Measurements from ENCODE around the gene SNAPC5.
"Not testable (repeated sequence)": the region's sequence is repeated elsewhere in the genome, so short reads cannot be mapped to it uniquely, and the experiment has no call there.

- TF ChIP-seq POLR2A (IDR thresholded peaks at IDR 0.05; ENCODE audit: borderline replicate concordance, extremely low read depth, insufficient read depth, insufficient read length); CTCF (IDR thresholded peaks at IDR 0.05 in 2 of 3, conservative IDR thresholded peaks at IDR 0.05 in 1 of 3; ENCODE audit: borderline replicate concordance in 1 of 3, insufficient read depth in 1 of 3, low read depth in 2 of 3, low read length in 2 of 3); EZH2 (IDR thresholded peaks at IDR 0.05); POLR2AphosphoS5 (IDR thresholded peaks at IDR 0.05; ENCODE audit: low read depth, low read length); EZH2phosphoT487 (IDR thresholded peaks at IDR 0.05; ENCODE audit: borderline replicate concordance): not testable (repeated sequence)
- TF ChIP-seq, protein P1, sequence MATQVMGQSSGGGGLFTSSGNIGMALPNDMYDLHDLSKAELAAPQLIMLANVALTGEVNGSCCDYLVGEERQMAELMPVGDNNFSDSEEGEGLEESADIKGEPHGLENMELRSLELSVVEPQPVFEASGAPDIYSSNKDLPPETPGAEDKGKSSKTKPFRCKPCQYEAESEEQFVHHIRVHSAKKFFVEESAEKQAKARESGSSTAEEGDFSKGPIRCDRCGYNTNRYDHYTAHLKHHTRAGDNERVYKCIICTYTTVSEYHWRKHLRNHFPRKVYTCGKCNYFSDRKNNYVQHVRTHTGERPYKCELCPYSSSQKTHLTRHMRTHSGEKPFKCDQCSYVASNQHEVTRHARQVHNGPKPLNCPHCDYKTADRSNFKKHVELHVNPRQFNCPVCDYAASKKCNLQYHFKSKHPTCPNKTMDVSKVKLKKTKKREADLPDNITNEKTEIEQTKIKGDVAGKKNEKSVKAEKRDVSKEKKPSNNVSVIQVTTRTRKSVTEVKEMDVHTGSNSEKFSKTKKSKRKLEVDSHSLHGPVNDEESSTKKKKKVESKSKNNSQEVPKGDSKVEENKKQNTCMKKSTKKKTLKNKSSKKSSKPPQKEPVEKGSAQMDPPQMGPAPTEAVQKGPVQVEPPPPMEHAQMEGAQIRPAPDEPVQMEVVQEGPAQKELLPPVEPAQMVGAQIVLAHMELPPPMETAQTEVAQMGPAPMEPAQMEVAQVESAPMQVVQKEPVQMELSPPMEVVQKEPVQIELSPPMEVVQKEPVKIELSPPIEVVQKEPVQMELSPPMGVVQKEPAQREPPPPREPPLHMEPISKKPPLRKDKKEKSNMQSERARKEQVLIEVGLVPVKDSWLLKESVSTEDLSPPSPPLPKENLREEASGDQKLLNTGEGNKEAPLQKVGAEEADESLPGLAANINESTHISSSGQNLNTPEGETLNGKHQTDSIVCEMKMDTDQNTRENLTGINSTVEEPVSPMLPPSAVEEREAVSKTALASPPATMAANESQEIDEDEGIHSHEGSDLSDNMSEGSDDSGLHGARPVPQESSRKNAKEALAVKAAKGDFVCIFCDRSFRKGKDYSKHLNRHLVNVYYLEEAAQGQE (IDR thresholded peaks at IDR 0.05; ENCODE audit: low read depth), result not testable (repeated sequence)
- TF ChIP-seq, protein P2, sequence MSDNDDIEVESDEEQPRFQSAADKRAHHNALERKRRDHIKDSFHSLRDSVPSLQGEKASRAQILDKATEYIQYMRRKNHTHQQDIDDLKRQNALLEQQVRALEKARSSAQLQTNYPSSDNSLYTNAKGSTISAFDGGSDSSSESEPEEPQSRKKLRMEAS (IDR thresholded peaks at IDR 0.05), result not testable (repeated sequence)
These were observed 5.6 kb upstream of the SNAPC5 start for GRCh38 chr15:66503041-66503648.
